ENCODE results near the gene TM9SF3.
"Not testable (repeated sequence)": the region's sequence is repeated elsewhere in the genome, so short reads cannot be mapped to it uniquely, and the experiment has no call there.

Gene TM9SF3

DNA sequence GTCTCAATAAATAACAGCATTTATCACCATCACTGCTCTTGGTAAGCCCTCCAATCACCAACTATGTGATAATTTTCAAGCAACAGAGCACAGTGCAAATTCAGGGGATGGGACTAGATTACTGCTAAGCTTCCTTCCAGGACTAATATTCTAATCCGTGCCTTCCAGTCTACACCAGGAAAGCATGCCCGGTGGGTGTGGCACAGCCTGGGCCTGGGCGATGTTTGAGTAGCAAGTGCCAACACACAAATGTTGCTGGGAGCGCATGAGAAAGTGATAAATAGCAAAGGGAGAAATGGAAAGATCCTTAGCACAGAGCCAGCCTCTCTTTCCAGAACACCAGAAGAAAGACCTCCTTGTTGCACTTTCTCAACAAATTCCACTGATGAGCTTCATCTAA is 13.5 kb upstream of the TM9SF3 start:
- DNase-seq (ENCODE audit: low read depth in 3 of 3): no peak

- DNase-seq (ENCODE audit: low read depth in 3 of 3): no peak
Measured at GRCh38 chr10:96598846-96599245, 12.0 kb upstream of the TM9SF3 start.

DNA sequence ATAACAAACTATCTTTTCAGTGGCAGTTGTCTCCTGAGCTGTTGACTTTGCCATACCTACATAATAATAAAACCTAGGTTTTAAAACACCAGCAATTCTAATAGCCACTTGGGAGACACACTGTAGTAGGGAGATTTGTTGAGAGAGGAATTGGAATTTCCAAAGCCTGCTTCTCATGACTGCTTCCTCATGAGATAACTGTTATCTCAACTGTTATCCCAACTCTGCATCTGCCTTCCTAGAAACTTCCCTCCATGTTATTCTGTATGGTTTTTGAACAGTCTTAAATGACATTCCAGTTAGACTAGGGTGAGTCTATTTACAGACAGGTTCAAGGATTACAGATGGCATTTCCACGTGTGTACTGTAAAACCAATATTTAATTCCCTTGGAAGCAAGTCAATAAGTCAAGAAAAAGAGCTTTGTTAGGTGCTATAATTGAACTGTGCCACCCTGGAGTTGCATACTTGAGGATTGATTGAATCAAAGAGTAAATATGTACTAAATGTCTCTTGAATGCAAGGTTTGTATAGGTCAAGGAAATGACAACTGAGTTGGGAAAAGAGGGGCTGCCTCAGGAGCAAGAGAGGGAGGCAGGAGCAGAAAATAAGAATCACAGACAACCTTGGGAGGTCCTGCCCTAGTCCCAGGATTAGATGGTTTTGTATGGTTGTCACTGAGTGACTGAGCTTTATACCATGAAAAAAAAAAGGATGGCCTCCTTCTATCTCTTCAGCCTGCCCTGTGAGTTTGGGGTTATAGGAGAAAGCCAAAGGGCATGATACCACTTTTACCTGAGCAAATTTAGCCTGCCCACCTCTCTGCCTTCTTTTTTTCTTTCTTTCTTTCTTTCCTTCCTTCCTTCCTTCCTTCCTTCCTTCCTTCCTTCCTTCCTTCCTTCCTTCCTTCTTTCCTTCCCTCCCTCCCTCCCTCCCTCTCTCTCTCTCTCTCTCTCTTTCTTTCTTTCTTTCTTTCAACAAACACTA is 9.9 kb upstream of the TM9SF3 start:
- DNase-seq (ENCODE audit: low read depth in 3 of 3): no peak

DNA sequence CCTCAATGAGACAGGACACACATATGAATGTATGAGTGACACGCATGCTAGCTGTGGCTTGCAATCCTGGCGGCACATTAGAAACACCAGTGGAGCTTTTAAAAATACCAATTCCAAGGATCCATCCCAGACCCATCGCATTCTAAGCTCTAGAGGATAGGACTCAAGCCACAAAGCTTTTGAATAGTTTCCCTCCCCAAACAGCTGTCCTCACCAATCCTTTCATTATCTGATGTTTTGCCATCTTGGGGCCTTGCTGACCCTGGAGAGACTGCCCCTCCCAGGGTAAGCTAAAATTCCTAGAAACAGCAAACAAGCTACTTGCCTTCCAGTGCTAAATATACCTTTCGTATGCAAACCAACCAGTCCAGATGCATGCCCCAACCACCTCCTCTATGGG is 8.9 kb upstream of the TM9SF3 start:
- no peak for DNase-seq (ENCODE audit: low read depth in 3 of 3)

DNA sequence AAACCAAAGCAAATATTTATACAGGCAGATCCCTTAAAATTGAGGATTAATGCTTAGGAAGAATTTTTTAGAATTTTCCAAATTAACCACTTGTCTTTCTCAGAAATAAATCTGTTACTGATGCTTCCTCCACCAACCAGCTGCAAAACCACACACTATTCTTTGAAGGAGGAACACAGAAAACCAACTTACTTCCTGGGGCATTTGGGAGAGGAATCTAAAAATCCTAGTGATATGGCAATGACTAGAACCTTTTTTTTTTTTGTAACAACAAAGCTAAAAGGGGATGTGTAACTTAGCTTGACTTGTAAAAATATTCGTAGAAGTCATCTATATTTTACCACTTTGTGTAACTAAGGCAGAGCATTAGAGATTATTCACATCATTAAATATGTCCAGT is 5.1 kb upstream of the TM9SF3 start:
- no peak for DNase-seq (ENCODE audit: low read depth in 3 of 3)

GRCh38 chr10:96588616-96589419 is 2.0 kb upstream of the TM9SF3 start:
- peak in 2 of 3 donors; percentile 12 to 21 for DNase-seq (ENCODE audit: low read depth in 3 of 3)

DNA sequence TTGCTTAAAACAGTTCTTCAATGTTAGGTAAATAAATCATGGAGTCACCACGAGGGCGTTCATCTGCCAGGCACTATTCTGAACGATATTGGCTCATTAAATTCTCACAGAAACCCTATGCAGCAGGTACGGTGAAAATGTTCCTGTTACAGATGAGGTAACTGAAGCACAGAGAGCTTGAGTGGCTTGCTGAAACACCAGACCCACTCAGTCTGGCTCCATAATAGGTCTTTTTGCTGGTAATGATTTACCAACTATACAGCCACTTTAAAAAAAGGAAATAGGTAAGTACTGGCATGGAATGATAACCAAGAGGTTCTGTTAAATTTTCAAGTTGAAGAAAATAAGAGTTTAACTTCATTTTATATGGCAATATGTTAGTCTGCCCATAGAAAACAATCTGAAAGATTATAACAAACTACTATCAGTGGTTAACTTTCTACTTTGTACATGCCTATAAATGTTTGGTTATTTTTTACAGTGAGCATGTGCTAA is 1.3 kb upstream of the TM9SF3 start:
- DNase-seq (ENCODE audit: low read depth in 3 of 3): no peak

DNA sequence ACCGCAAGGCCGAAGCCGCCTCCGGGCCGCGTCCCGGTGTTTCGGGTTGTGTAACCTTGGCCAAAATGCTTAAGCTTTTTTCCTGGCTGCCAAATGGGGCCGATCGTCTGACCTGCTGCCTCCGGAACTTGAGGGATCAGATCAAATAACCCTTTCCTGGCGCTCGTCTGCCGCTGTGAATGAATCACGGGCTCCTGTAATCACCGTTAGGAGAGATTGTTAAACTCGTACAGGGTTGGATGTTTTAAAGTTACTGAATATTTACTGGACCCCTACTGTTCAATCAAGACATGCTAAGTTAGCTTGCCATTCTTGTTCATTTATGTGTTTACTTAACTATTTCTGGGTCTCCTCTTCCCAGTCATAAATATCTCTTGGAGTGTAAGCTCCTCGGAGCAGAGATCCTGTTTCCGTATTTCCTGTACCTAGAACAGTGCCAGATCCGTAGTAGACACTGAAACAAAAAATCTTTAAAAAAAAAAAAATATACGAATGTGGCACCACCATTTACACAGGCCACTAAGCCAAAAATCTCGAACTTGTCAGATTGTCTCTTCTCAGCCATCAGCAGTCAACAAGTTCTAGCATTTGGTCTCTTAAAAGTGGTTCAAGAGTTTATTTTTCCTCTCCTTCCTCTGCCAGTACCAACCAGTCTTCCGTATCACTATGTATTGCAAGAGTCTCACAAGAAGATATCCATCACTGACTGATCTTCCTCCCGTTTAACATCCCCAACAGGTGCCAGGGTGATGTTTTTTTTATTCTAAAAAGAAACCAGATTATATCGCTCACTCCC is 650 bp upstream of the TM9SF3 start:
- DNase-seq (ENCODE audit: low read depth in 3 of 3): peak; percentile 11 to 33 (median 29)

GRCh38 chr10:96585736-96586418 is 935 bp downstream of the TM9SF3 start:
- DNase-seq (ENCODE audit: low read depth in 3 of 3): peak in 1 of 3 donors; percentile 8

GRCh38 chr10:96584474-96584873 is 2.3 kb downstream of the TM9SF3 start:
- no peak for DNase-seq (ENCODE audit: low read depth in 3 of 3)

DNA sequence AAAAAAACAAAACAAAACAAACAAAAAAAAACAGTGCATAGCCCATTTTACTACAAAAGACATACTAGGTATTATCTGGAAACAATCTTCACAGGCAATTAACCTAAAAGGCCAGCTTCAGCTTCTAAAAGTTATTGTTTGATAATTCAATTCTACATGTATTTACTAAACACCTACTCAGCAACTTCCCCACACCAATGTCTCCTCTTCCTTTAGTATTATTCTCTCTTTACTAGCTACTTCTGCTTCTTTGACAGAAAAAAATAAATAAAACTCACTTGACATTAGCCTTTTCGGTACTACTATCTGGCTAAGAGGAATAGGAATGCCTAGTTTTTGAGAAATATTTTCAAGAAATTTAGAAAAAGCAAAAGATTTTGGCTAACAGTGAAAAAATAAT is 2.8 kb downstream of the TM9SF3 start:
- DNase-seq (ENCODE audit: low read depth in 3 of 3): no peak

GRCh38 chr10:96579133-96579532 is 7.7 kb downstream of the TM9SF3 start:
- no peak for DNase-seq (ENCODE audit: low read depth in 3 of 3)

GRCh38 chr10:96578633-96579032 is 8.2 kb downstream of the TM9SF3 start:
- no peak for DNase-seq (ENCODE audit: low read depth in 3 of 3)

GRCh38 chr10:96578022-96578421 is 8.8 kb downstream of the TM9SF3 start:
- no peak for DNase-seq (ENCODE audit: low read depth in 3 of 3)

- no peak for DNase-seq (ENCODE audit: low read depth in 3 of 3)
Measured at GRCh38 chr10:96577069-96577468, 9.7 kb downstream of the TM9SF3 start.

DNA sequence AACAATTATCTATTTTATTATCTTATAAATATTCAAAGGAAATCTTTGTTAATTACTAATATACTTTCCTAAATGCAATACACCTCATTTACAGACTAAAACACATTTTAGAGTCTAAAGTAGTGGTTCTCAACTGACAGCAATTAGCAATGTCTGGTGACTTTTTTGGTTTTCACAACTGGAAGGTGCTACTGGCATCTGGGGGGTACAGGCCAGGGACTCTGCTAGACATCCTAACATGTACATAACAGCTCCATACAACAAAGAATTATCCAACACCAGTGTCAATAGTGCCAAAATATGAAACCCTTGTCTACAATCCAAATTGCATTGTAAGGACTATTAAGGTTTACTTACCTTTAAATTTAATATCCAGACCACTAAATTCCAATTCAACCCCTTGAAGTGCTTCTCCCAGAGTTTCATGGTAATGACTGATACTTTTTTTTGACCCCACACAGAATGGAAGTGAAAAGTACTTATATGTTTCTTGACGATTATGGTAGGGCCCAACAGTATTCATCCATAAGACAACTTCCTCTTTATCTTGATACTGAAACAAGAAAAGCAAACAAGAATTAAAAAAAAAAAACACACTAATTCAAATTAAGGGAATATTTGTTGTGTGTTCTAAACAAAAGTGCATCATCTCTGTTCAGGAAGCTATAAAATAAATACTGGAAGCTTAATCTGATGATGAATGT is 10.4 kb downstream of the TM9SF3 start:
- no peak for DNase-seq (ENCODE audit: low read depth in 3 of 3)

DNA sequence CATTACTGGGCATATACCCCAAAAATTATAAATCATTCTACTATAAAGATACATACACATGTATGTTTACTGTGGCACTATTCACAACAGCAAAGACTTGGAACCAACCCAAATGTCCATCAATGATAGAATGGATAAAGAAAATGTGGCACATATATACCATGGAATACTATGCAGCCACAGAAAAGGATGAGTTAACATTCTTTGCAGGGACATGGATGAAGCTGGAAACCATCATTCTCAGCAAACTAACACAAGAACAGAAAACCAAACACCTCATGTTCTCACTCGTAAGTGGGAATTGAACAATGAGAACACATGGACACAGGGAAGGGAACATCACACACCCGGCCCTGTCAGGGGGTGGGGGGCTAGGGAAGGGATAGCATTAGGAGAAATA is 12.2 kb downstream of the TM9SF3 start:
- not testable (repeated sequence) for DNase-seq (ENCODE audit: low read depth in 3 of 3)

DNA sequence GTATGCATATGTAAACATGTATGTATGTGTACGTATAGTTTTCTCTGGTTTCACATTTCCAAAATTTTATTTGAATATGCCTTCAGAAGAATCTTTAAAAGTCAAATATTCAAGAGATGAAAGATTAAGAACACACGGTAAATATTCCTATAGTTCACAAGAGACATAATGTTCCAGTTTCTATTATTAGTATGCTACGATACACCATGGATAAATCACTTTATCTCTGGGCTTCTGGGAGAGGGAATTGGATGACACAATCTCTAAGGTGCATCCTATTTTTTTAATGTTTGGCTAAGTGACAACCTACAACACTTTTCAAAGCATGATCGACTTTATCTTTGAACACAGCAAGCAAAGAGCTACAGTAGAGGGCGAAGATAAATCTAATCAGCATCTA is 13.8 kb downstream of the TM9SF3 start:
- DNase-seq (ENCODE audit: low read depth in 3 of 3): no peak

- no peak for DNase-seq (ENCODE audit: low read depth in 3 of 3)
Measured at GRCh38 chr10:96570983-96571964, 15.5 kb downstream of the TM9SF3 start.
